Activated CD4-positive, alpha-beta T cell treated with anti-CD3 and anti-CD28 coated beads, Interleukin-2, Interleukin-4, amounts not matched to agents 100 ng/mL and 50 ng/mL, durations not matched to agents 16 hours and 8 hours (primary cell): ENCODE results near the gene SPECC1.
"Not testable (repeated sequence)": the region's sequence is repeated elsewhere in the genome, so short reads cannot be mapped to it uniquely, and the experiment has no call there.

Experiments used
- DNase-seq: peaks from one replicate; pipeline ENCODE4 v3.0.0-alpha.2; 2020; ENCODE audit warnings: low spot score

The SPECC1 gene

GRCh38 chr17:20009302-20010098 lies at the start of gene SPECC1:
Gene SPECC1, plus strand, starts transcription at chr17:20009359. Its CDS starts 87,293 bp downstream, at chr17:20096652.
- no peak for DNase-seq

GRCh38 chr17:19962954-19963353 lies 46.2 kb upstream of the SPECC1 start:
- DNase-seq = not testable (repeated sequence)

- no peak for DNase-seq
Observed at GRCh38 chr17:19973156-19973555, 36.0 kb upstream of the SPECC1 start.

GRCh38 chr17:19975601-19976000 lies 33.6 kb upstream of the SPECC1 start:
- DNase-seq = no peak

GRCh38 chr17:19977293-19978208 lies 31.6 kb upstream of the SPECC1 start, which contains the start of gene AKAP10:
Gene AKAP10, minus strand, starts transcription at chr17:19977828. Its CDS starts 149 bp downstream, at chr17:19977679.
- peak; percentile 96 for DNase-seq

GRCh38 chr17:19978209-19978802 lies 30.9 kb upstream of the SPECC1 start:
- DNase-seq = peak; percentile 30

GRCh38 chr17:19978805-19979211 lies 30.4 kb upstream of the SPECC1 start:
- DNase-seq = no peak

GRCh38 chr17:19979917-19980770 lies 29.0 kb upstream of the SPECC1 start:
- no peak for DNase-seq

- no peak for DNase-seq
Observed at GRCh38 chr17:19986941-19987861, 22.0 kb upstream of the SPECC1 start.

- DNase-seq = no peak
Observed at GRCh38 chr17:19987897-19988296, 21.3 kb upstream of the SPECC1 start.

- DNase-seq = no peak
Observed at GRCh38 chr17:19991252-19991885, 17.8 kb upstream of the SPECC1 start.

GRCh38 chr17:19992803-19993713 lies 16.1 kb upstream of the SPECC1 start:
- DNase-seq = peak; percentile 85

- no peak for DNase-seq
Observed at GRCh38 chr17:19996086-19996485, 13.1 kb upstream of the SPECC1 start.

GRCh38 chr17:19996502-19996901 lies 12.7 kb upstream of the SPECC1 start:
- DNase-seq = no peak

GRCh38 chr17:20008242-20009051 lies 712 bp upstream of the SPECC1 start:
- DNase-seq = no peak

- DNase-seq = peak; percentile 85
Observed at GRCh38 chr17:20009052-20009301, 182 bp upstream of the SPECC1 start.

- DNase-seq = no peak
Observed at GRCh38 chr17:20010099-20010863, 1.1 kb downstream of the SPECC1 start.
